ENCODE data around the gene TMPRSS3. TPM values are rescaled to one million over a fixed set of nuclear protein-coding genes. Genes with fewer than 3 reads are reported as not detected.

The TMPRSS3 gene
- total and polyA plus RNA-seq, 2 donors (not counting 1 experiment from before 2014, with no cell fraction given): 0.10 to 0.12 TPM

DNA sequence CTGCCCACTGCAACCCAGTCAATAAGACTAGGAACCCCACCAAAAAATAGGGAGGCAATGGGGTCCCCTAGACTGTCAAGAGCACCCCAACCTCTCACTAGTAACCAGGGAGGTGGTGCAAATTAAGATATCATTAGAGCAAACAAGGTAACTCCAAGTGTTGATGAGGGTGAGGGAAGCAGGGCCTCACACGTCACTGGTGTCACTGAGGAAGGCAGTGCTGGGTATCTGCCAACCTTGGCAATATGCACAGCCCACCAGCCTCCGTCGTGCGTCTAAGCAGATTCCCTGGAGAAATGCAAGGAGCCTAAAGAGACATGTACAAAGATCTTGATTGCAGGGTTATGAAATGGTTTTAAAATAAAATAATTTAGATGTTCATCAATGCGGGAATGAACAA lies 11.6 kb upstream of the TMPRSS3 start:
- Histone ChIP-seq H3K4me1 (ENCODE audit: control insufficient read depth in 2 of 2, insufficient read depth in 2 of 2, low read length in 2 of 2) (no peaks in the 10 kb centered on the region), H3K27me3 (replicated peaks in 1 of 4; ENCODE audit: control extremely low read depth in 1 of 4, control insufficient read depth in 3 of 4, insufficient read depth in 4 of 4, low read length in 3 of 4) (peaks cover 0 to 2% (median 0%) of the 10 kb centered on the region in 4 experiments), H3K4me2 (replicated peaks; ENCODE audit: low read depth, low read length, poor library complexity, severe bottlenecking) (no peak overlapping the region), H3K79me2 (ENCODE audit: control insufficient read depth, insufficient read depth, low read length) (no peaks in the 10 kb centered on the region), H2AFZ (ENCODE audit: insufficient read depth, low read depth, low read length, poor library complexity, severe bottlenecking) (no peak overlapping the region), H3K9ac (ENCODE audit: low read length) (no peak overlapping the region), H3K27ac (ENCODE audit: low read length in 2 of 2) (no peak overlapping the region), H3K9me3 (ENCODE audit: control extremely low read depth in 1 of 3, control insufficient read depth in 2 of 3, insufficient read depth in 1 of 3, low read length in 2 of 3) (no peaks in the 10 kb centered on the region), H4K20me1 (ENCODE audit: control insufficient read depth, insufficient read depth, low read length, poor library complexity, severe bottlenecking) (no peaks in the 10 kb centered on the region), H3K36me3 (replicated peaks in 1 of 2; ENCODE audit: control extremely low read depth in 1 of 2, control insufficient read depth in 1 of 2, extremely low read depth in 1 of 2, insufficient read depth in 2 of 2, low read length in 1 of 2) (no peaks in the 10 kb centered on the region), H3K4me3 (ENCODE audit: control extremely low read depth in 1 of 5, extremely low read depth in 1 of 5, insufficient read depth in 1 of 5, low read depth in 2 of 5, low read length in 4 of 5) (no peak overlapping the region)
- TF ChIP-seq, protein P1, sequence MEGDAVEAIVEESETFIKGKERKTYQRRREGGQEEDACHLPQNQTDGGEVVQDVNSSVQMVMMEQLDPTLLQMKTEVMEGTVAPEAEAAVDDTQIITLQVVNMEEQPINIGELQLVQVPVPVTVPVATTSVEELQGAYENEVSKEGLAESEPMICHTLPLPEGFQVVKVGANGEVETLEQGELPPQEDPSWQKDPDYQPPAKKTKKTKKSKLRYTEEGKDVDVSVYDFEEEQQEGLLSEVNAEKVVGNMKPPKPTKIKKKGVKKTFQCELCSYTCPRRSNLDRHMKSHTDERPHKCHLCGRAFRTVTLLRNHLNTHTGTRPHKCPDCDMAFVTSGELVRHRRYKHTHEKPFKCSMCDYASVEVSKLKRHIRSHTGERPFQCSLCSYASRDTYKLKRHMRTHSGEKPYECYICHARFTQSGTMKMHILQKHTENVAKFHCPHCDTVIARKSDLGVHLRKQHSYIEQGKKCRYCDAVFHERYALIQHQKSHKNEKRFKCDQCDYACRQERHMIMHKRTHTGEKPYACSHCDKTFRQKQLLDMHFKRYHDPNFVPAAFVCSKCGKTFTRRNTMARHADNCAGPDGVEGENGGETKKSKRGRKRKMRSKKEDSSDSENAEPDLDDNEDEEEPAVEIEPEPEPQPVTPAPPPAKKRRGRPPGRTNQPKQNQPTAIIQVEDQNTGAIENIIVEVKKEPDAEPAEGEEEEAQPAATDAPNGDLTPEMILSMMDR (IDR thresholded peaks at IDR 0.05): no peak
- TF ChIP-seq EZH2 (IDR thresholded peaks at IDR 0.05; ENCODE audit: borderline replicate concordance, insufficient read depth, low read depth, low read length, poor library complexity, severe bottlenecking): no peak
- ChIA-PET POLR2A (no interaction called here), CTCF (no interaction called here)
- intact Hi-C loops (cut with micrococcal nuclease): no loop called here
- DNase-seq (no peak), ATAC-seq (ENCODE audit: low read depth) (no peak)
- WGBS (ENCODE audit: insufficient coverage): 93% methylated on average over 3 of the region's 5 CpGs
- Mint-ChIP-seq H3K27me3 (peaks cover 3% of the 10 kb centered on the region), H3K4me3 (no peak overlapping the region), H3K9me3 (ENCODE audit: insufficient read depth) (no peaks in the 10 kb centered on the region), H3K27ac (no peak overlapping the region), H3K4me1 (peaks cover 3% of the 10 kb centered on the region)

GRCh38 chr21:42406866-42407265 lies 11.0 kb upstream of the TMPRSS3 start:
- Mint-ChIP-seq H3K4me3 (no peak overlapping the region), H3K9me3 (ENCODE audit: insufficient read depth) (peaks cover 4% of the 10 kb centered on the region), H3K4me1 (no peaks in the 10 kb centered on the region), H3K27me3 (peaks cover 3% of the 10 kb centered on the region), H3K27ac (no peak overlapping the region)
- ATAC-seq (ENCODE audit: low read depth): no peak
- Histone ChIP-seq H2AFZ (ENCODE audit: insufficient read depth, low read depth, low read length, poor library complexity, severe bottlenecking) (no peak overlapping the region), H3K27ac (ENCODE audit: low read length in 2 of 2) (no peak overlapping the region), H3K9ac (ENCODE audit: low read length) (no peak overlapping the region), H3K4me2 (replicated peaks; ENCODE audit: low read depth, low read length, poor library complexity, severe bottlenecking) (no peak overlapping the region), H3K4me3 (ENCODE audit: control extremely low read depth in 1 of 5, extremely low read depth in 1 of 5, insufficient read depth in 1 of 5, low read depth in 2 of 5, low read length in 4 of 5) (no peak overlapping the region), H3K9me3 (ENCODE audit: control extremely low read depth in 1 of 3, control insufficient read depth in 2 of 3, insufficient read depth in 1 of 3, low read length in 2 of 3) (no peaks in the 10 kb centered on the region), H3K36me3 (replicated peaks in 1 of 2; ENCODE audit: control extremely low read depth in 1 of 2, control insufficient read depth in 1 of 2, extremely low read depth in 1 of 2, insufficient read depth in 2 of 2, low read length in 1 of 2) (no peaks in the 10 kb centered on the region), H3K27me3 (replicated peaks in 1 of 4; ENCODE audit: control extremely low read depth in 1 of 4, control insufficient read depth in 3 of 4, insufficient read depth in 4 of 4, low read length in 3 of 4) (peaks cover 0 to 2% (median 0%) of the 10 kb centered on the region in 4 experiments), H4K20me1 (ENCODE audit: control insufficient read depth, insufficient read depth, low read length, poor library complexity, severe bottlenecking) (no peaks in the 10 kb centered on the region), H3K79me2 (ENCODE audit: control insufficient read depth, insufficient read depth, low read length) (no peaks in the 10 kb centered on the region), H3K4me1 (ENCODE audit: control insufficient read depth in 2 of 2, insufficient read depth in 2 of 2, low read length in 2 of 2) (no peaks in the 10 kb centered on the region)
- intact Hi-C loops (cut with micrococcal nuclease): no loop called here
- TF ChIP-seq, protein P1 (IDR thresholded peaks at IDR 0.05): no peak
- no peak for TF ChIP-seq EZH2 (IDR thresholded peaks at IDR 0.05; ENCODE audit: borderline replicate concordance, insufficient read depth, low read depth, low read length, poor library complexity, severe bottlenecking)
- ChIA-PET CTCF (no interaction called here), POLR2A (no interaction called here)
- no peak for DNase-seq
- WGBS (ENCODE audit: insufficient coverage): 95% methylated on average over 4 of the region's 7 CpGs

All from B cell (primary cell).